HL-60 (cell line): ENCODE measurements around the gene MOB3B.

Experiments
- DNase-seq, 2 experiments: peaks; one replicate each; pipeline ENCODE4 v3.0.0-alpha.2; 2010 to 2020; ENCODE audit warnings: low read depth in 1 of 2, low spot score in 1 of 2
- H3K27ac ChIP-seq: fragments of 250-450 bp; sonication (Bioruptor Pico); replicated peaks from 2 replicates; pipeline ENCODE4 v1.5.1; 2020; ENCODE audit warnings: mild to moderate bottlenecking, moderate library complexity
- H3K27me3 ChIP-seq: fragments of 250-450 bp; sonication (Bioruptor Pico); 2 replicates; pipeline ENCODE4 v1.5.1; 2021; ENCODE audit warnings: mild to moderate bottlenecking, moderate library complexity; ENCODE audit not compliant: insufficient read depth, poor library complexity, severe bottlenecking
- H3K4me3 ChIP-seq: replicated peaks from 2 replicates; pipeline ENCODE4 v1.5.1; 2011; ENCODE audit warnings: mild to moderate bottlenecking, control low read depth, low read length; ENCODE audit not compliant: insufficient read depth
- CTCF ChIP-seq: IDR thresholded peaks from one replicate; pipeline ENCODE4 v1.5.1; 2011; ENCODE audit warnings: low read length, control low read depth, inconsistent platforms; ENCODE audit not compliant: insufficient read depth
- GABPA ChIP-seq: IDR thresholded peaks from 2 replicates; pipeline ENCODE4 v1.6.1; 2012; ENCODE audit warnings: low read depth
- POLR2AphosphoS5 ChIP-seq: IDR thresholded peaks from 2 replicates; pipeline ENCODE4 v1.6.1; 2012; ENCODE audit warnings: low read depth
- REST ChIP-seq: IDR thresholded peaks from 2 replicates; pipeline ENCODE4 v1.6.1; 2012; ENCODE audit warnings: low read depth; ENCODE audit not compliant: insufficient replicate concordance
- SPI1 ChIP-seq: IDR thresholded peaks from 2 replicates; pipeline ENCODE4 v1.6.1; 2012; ENCODE audit warnings: low read depth, mild to moderate bottlenecking, borderline replicate concordance

The MOB3B gene

GRCh38 chr9:27470291-27470856 is 59.2 kb downstream of the MOB3B start:
- H3K27ac ChIP-seq: no peak overlapping the region
- no peaks in the 10 kb centered on the region for H3K27me3 ChIP-seq
- no peak overlapping the region for H3K4me3 ChIP-seq
- no peak for DNase-seq
- TF ChIP-seq POLR2AphosphoS5 (no peak), CTCF (no peak), SPI1 (no peak)

GRCh38 chr9:27469550-27469949 is 60.1 kb downstream of the MOB3B start:
- Histone ChIP-seq H3K27me3 (no peaks in the 10 kb centered on the region), H3K27ac (no peak overlapping the region), H3K4me3 (no peak overlapping the region)
- no peak for DNase-seq
- no peak for TF ChIP-seq REST
- no peak for TF ChIP-seq GABPA
- no peak for TF ChIP-seq CTCF
- no peak for TF ChIP-seq SPI1
- TF ChIP-seq POLR2AphosphoS5: no peak

DNA sequence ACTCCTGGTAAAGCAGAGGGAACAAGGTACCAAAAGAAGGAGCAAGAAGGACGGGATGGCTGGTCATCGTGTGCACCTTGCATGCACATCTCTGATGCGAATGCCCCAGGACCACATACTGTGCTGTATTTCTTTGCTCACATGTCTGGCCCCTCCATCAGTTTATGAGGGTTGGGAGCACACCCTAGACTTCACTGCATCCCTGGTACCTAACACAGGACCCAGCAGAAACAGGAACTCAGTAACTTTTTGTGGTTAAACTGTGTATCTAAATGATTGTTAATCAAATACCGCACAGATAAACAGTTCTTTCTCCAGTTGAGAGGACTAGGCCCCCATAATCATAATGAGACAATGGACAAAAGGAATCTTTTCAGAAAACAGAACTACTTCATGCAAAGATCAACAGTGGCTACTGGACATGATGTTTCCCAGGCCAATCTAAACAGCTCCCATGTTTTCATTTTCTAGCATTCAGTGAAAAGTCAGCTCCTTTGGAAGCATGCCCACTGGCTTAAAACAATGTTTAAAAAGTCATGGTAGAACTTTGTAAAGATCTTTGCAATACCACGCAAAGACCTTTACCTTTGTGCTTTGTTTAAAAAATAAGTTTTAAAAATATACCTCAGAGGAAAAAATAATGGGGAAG is 61.0 kb downstream of the MOB3B start:
- no peaks in the 10 kb centered on the region for H3K27me3 ChIP-seq
- H3K27ac ChIP-seq: no peak overlapping the region
- TF ChIP-seq CTCF (no peak), POLR2AphosphoS5 (no peak), SPI1 (no peak), REST (no peak), GABPA (no peak)
- no peak overlapping the region for H3K4me3 ChIP-seq
- no peak for DNase-seq

DNA sequence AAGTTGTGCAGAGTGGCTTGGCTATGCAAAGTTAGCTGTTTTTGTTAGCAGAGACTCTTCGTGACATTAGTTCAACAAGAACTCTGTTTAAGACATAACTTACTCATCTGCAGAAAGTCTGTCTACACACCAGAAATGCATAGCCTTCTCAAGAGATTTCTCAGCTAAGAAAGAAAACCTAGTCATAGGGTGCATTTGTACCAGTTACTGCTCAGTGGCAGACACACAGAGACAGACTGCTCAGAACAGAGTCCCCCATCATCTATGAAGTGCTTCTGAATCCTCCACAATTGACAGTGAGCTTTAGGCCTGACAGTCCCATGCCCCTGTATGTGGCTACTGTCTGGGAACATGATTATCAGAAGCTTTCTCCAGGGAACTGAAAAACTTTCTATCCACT is 61.6 kb downstream of the MOB3B start:
- no peak overlapping the region for H3K4me3 ChIP-seq

More for the DNA sequence above, 61.6 kb downstream of the MOB3B start:
- TF ChIP-seq CTCF (no peak), SPI1 (no peak), GABPA (no peak), REST (no peak), POLR2AphosphoS5 (no peak)
- DNase-seq: no peak
- no peaks in the 10 kb centered on the region for H3K27me3 ChIP-seq
- no peak overlapping the region for H3K27ac ChIP-seq
